ENCODE results near the gene SH3D19.
"Not testable (repeated sequence)": the region's sequence is repeated elsewhere in the genome, so short reads cannot be mapped to it uniquely, and the experiment has no call there.

SH3D19 gene

GRCh38 chr4:151098979-151099228 is 226.5 kb downstream of the SH3D19 start:
- no peak for DNase-seq (ENCODE audit: low spot score)

- no peak for DNase-seq (ENCODE audit: low spot score)
Observed at GRCh38 chr4:151097759-151098158, 227.6 kb downstream of the SH3D19 start.

- no peak for DNase-seq (ENCODE audit: low spot score)
Observed at GRCh38 chr4:151095142-151095541, 230.3 kb downstream of the SH3D19 start.

DNA sequence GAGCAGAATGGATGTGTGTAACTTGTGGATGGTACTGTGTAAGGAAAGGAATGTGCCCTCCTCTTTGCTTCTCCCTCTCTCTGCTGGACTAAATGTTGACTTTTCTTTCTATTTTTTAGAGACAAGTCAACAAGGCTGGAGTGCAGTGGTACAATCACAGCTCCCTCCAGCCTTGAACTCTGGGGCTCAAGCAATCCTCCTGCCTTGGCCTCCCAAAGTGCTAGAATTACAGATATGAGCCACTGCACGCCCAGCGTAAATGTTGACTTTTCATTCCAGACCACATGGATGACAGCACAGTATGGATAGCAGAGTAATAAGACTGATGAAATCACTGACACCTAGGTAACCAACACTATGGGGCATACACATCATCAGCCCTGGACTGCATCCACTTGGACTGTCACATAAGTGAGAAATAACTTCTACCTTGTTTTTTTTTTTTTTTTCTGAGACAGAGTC is 231.1 kb downstream of the SH3D19 start:
- no peak for DNase-seq (ENCODE audit: low spot score)

DNA sequence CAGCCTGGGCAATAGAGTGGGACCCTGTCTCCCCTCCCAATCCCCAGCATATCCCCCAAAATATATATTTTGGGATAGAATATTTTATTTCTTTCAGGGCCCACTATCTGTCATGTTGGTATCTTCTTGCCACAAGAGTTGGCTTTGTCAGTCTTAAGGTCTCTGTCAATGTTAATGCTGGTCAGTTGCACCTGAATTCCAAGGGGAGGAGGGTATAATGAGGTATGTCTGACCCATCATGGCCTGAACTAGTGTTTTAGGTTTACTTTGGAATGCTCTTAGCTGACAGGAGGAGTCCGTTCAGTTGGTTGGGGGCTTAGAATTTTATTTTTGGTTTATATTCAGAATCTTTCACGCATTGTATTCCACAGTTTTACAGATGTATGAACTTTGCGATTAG is 232.2 kb downstream of the SH3D19 start:
- DNase-seq (ENCODE audit: low spot score) = no peak

DNA sequence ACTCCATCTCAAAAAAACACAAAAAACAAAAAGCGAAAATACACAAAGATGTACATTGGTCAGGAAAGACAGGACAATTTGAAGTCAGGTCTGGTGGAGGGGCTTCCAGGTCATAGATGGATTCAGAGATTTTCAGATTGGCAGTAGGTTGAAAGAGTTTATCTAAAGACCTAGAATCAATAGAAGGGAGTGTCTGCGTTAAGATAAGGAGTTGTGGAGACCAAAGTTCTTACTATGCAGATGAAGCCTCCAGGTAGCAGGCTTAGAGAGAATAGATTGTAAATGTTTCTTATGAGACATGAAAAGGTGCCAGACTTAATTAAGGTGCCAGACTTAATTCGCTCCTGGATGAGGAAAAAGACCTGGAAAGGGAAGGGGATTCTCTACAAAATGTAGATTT is 232.9 kb downstream of the SH3D19 start:
- DNase-seq (ENCODE audit: low spot score) = no peak

DNA sequence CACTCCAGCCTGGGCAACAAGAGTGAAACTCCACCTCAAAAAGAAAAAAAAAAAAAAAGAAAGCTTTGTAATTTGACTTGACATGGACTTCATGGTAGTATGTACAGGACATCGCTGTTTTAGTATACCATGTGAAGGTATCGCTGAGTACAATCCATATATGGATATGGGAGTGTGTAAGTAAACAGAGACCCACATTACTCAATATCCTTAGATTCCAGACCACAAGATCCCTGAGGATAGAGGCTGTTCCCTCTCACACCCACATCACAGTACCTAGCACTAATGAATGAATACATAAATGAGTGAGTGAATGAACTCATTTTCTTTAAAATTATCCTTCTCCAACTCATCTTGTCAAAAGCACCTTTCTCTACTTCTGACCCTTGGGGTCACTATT is 234.4 kb downstream of the SH3D19 start:
- DNase-seq (ENCODE audit: low spot score) = no peak

DNA sequence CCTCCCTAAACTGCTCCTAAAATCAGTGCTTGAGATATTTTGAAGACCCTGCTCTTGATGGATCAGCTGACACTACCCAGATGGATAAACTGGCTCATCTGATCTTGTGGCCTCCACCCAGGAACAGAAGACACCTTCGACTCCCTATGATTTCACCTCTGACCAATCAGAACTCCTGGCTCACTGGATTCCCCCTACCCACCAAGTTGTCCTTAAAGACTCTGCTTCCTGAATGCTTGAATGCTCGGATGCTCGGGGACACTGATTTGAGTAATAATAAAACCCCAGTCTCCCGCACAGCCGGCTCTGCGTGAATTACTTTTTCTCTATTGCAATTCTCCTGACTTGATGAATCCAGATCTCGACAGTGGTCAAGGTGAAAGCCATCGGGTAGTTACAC is 237.9 kb downstream of the SH3D19 start:
- no peak for DNase-seq (ENCODE audit: low spot score)

DNA sequence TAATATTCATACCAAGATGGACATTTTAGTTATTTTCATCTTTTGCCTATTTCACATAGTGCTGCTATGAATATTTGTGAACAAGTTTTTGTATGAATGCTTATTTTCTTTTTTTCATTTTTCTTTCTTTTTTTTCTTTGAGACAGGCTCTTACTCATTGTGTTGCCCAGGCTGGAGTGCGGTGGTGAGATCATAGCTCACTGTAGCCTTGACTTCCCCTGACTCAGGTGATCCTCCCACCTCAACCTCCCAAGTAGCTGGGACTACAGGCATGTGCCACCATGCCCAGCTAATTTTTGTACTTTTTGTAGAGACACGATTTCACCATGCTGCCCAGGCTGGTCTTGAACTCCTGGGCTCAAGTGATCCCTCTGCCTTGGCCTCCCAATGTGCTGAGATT is 247.4 kb downstream of the SH3D19 start:
- not testable (repeated sequence) for DNase-seq (ENCODE audit: low spot score)

DNA sequence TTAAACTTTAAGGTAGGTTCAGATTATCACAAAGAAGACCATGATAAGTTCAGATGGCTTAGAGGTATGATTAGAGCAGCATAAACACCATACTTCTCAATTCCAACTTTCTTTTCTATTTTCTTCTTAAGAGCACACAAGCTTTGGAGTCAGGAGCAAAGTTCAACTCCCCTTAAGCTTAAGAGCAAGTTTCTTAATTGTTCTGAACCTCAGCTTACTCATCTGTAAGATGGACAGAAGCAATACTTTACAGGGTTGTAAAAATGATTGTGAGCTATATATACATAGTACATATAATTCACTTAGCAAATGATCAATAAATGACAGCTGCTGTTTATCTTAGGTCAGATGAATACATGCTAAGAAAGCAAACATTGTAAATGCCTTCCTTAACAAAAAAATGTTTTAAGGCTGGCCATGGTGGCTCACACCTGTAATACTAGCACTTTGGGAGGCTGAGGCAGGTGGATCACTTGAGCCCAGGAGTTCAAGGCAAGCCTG is 250.9 kb downstream of the SH3D19 start:
- no peak for DNase-seq (ENCODE audit: low spot score)
